NOMO-1 treated with DMSO at 0.1 percent for 48 hours (cell line): ENCODE results near the gene FUBP3.

Experiments
- DNase-seq: peaks from one replicate; lab custom pipeline; 2025; ENCODE audit not compliant: unreplicated experiment; lab: John Stamatoyannopoulos, UW

Gene FUBP3

DNA sequence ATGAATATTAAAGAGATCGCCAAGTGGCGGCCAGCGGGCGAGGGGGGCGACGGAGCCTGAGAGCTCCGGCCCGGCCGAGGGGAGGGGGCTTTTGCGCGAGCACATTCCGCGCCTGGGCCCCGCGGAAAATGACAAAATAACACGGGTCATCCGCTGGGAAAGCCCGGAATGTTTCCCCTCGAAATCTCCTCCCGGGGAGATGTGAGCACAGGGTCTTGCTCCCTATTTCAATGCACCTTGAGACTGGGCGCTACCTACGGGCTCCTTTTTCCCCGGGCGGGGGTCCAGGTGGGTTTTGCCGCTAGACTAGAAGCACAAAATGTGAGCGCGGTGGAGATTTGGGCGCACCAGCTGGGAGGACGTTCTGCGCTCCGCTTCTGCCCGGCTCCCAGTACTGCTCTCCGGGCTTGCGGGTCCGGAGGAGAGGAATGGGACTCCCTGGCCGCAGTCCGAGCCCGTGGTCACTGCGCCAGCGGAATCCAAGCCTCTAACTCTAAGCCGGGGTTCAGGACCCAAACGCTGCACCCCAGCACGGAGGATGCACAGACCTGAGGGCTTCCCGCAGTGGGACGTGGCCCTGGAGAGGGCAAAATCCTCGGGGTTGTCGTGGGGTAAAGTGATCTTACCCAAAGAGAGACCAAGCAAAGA is 82.2 kb downstream of the FUBP3 start:
- DNase-seq = no peak

GRCh38 chr9:130662099-130662969 is 83.0 kb downstream of the FUBP3 start:
- DNase-seq = no peak

GRCh38 chr9:130662970-130663257 is 83.5 kb downstream of the FUBP3 start:
- no peak for DNase-seq

- DNase-seq = no peak
These were observed 84.0 kb downstream of the FUBP3 start for GRCh38 chr9:130663258-130663976.

- no peak for DNase-seq
These were observed 84.5 kb downstream of the FUBP3 start for GRCh38 chr9:130663977-130664250.

- no peak for DNase-seq
These were observed 85.1 kb downstream of the FUBP3 start, which contains the start of gene PRDM12 for GRCh38 chr9:130664251-130665028. TSS of gene PRDM12 (plus strand) at chr9:130664594. CDS start at chr9:130664654, 60 bp downstream.

DNA sequence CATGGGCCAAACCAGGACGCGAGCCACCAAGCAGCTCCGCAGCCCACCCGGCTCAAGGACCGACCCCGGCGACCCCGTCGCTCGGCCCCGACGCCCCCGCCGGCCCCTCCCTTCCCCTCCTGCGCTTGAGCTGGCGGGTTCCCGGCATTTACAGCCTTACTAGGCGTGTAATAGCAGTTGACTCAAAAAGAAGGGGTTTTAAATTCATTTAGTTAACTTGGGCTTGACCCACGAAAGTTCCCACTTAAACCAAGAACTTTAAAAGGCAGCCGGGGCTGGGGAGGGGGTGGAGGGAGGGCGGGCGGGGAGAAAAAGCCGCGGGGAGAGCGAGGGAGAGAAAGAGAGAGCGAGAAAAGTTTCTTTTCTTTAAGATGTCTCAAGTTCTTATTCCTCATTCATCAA is 85.7 kb downstream of the FUBP3 start:
- DNase-seq = no peak

DNA sequence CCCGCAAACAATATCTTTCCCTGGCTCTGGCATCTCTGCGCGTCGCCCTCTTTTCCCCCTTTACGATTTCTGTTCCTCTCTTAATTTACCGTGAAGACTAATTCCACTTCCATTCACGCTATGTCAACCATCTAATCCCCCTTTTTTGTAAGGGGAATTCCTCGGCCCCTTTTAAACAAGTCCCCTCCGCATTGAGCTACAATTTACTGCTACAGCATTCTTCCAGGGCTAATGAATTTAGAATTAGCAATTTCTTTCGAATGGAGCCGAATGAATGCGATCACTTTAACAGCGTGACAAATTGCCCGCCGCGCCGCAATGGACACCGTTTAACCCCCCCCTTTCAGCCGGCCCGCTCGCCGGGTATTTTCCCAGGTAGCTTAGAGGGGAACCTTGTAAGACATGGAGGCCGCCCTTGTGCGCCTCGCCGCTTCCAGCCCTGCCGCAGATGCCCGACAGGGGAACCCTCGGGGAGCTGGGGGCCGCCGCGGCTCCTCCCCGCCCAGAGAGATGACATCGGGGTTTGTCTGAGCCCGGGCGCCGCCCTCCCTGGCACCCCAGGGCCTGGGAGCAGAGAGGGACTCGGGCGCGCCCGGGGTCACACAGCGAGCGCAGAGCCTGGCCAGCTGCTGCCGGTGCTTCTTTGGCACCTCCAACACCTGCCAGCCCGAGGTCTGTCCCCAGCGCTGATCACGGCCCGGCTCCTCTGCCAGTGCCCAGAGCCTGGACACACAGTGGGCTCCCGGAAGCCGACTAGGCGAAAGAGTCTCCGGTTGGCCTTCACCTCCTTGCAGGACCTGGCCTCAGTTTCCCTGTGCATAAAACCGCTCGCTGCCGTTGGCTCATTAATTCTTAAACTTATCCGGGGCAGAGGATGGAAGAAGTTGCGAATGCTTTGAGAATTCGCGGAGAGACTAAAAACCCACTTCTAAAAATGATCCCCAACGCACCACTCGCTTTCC is 86.3 kb downstream of the FUBP3 start:
- no peak for DNase-seq

DNA sequence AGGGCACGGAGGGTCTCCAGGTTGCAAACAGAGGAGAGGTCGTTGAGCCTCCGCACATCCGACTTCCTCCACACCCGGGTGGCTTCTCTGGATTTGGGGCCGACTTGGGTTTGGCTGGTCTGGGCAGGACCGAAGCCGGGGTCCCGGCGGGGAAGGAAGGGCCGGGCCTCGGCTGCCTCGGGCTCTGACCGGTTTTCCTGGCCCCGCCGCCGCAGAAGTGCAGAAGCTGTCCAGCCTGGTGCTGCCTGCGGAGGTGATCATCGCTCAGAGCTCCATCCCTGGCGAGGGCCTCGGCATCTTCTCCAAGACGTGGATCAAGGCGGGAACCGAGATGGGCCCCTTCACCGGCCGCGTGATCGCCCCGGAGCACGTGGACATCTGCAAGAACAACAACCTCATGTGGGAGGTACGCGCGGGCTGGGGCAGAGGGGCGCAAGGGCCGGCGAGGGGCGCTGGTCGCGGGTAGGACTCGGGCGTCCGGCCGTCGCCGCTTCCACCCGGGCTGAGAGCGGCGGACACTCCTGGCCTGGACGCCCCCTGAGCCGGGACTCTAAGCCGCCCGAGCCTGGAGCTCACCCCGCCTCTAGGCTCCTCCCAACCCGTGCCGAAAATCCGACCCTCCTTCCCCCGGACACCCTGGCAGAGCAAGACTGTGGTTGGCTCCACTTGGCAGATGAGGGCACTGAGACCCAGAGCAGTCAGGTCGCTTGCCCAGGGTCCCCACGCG is 87.2 kb downstream of the FUBP3 start:
- no peak for DNase-seq

- no peak for DNase-seq
These were observed 87.7 kb downstream of the FUBP3 start for GRCh38 chr9:130667120-130667435.

DNA sequence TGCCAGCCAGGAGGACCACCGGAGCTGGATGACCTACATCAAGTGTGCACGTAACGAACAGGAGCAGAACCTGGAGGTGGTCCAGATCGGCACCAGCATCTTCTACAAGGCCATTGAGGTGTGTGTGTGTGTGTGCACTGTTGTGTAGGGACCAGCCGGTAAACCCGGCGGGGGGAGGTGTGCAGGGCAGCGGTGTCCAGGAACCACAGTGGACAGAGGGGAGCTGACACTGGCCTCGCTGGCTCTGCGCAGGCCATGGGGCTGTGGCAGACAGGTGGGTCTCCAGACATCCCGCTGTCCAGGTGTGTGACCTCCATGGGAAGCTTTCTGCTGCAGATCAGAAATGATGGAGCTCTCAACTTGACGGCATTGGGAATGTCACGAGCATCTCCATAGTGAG is 88.8 kb downstream of the FUBP3 start:
- DNase-seq = no peak

GRCh38 chr9:130668659-130669058 is 89.3 kb downstream of the FUBP3 start:
- no peak for DNase-seq

DNA sequence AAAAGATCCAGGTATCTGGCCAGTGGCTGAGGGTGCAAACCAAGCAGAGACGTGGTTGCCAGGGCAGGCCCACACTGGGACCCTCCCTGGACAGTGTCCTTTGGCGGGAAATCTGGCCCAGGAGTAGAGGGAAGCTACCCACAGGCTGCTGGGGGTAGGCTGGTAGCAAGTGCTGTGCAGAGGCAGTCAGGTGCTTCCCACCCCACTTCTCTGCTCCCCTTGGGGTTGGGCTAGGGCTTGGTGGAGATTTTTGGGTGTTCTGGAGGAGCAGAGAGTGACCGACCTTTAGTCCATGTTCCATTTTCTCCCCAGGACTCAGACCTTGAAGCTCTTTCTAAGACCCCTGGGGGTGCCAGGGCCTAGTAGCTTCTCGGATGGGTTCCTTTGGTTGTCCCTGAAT is 90.6 kb downstream of the FUBP3 start:
- no peak for DNase-seq

DNA sequence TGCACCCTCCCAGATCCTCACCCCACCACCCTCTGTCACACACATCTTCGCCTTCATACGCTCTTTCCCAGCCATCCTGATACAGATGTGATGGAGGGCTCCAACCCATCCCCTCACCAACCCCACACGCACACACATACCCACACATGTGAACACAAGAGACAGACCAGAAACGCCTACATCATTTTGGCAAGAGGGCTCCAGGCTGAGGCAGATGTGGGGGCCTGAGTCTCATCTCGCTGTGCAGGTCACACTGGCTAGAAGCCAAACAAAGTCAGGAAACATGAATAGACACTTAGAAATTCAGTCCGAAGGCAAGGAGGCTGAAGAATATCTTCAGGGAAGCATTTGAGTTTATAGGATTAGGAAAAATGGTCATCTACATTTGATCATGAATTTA is 91.3 kb downstream of the FUBP3 start:
- no peak for DNase-seq

DNA sequence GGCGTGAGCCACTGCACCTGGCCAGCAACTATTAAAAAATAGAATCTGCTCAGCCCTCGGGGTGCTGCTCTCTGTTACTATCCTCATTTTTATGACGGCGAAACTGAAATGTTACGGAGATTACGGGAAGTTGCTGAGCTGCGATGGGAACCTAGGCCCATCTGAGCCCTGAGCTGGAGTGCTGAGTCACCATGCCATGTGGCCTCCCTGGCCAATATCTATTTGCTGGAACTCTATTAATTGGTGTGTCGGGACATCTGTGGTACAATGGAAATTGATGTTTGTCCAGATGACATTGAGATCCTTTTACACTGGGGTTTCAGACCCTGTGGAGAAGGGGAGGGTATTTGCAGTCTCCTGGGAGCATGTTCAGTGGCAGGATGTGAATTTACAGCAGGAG is 93.1 kb downstream of the FUBP3 start:
- DNase-seq = no peak

DNA sequence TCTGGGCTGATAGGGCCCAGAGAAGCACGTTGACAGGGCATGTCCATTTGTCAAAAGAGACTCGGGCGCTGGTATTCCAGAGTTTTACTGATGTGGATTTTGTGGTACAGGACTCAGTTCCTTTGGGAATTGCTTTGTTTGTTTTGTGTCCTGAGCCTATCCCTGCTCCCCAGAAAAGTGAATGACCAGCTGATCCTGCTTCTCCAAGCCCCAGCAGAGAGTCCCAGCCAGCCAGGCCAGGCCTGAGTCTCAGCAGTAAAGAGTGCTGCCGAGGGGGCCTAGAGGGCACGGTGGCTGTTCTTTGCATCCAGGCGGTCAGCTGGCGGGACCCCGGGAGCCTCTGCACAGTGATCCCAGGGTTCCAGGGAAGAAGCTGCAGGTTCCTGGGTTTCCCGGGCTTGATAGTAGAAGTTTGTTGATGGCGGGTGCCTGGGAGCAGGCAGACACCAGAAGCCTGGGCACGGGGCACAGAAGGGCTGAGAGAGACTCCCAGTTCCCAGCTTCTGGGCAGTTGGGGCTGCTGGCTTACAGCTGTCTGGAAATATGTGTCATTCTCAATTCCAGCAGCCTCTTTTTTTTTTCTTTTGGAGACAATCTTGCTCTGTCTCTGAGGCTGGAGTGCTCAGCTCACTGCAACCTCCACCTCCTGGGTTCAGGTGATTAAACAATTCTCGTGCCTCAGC is 93.7 kb downstream of the FUBP3 start:
- DNase-seq = no peak

DNA sequence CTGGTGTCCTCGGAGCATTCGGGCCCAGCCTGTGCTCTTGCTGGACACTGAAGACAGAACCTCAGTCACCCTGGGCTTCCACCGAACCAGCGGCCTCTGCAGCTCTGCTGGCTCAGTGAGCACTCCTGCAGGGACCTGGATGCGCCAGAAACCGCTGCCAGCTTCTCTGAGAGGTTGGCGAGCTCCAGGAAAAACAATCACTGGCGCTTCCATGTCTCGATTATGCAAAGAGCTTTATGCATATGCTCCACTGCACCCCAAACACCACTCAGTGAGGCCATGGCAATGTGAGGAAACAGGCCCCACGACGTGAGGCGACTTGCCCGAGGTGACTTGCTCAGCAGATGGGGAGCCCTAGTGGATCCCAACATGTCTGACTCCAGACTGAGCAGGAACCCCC is 96.0 kb downstream of the FUBP3 start:
- no peak for DNase-seq

GRCh38 chr9:130677252-130677651 is 97.9 kb downstream of the FUBP3 start:
- DNase-seq = no peak
